ENCODE data around the gene KRTAP2-2.

GRCh38 chr17:41008811-41009210 is 46.2 kb downstream of the KRTAP2-2 start, which contains the start of gene KRTAP3-1:
- TF ChIP-seq CTCF (IDR thresholded peaks at IDR 0.05), result no peak
- TF ChIP-seq ELF4 (CRISPR knock-in tag; IDR thresholded peaks at IDR 0.05; ENCODE audit: low read depth), result no peak
- no peak for TF ChIP-seq PRRX2 (CRISPR knock-in tag; IDR thresholded peaks at IDR 0.05)
- no peak for TF ChIP-seq STAT6 (CRISPR knock-in tag; conservative IDR thresholded peaks at IDR 0.05; ENCODE audit: low read depth)
- TF ChIP-seq GABPB1 (CRISPR knock-in tag; IDR thresholded peaks at IDR 0.05), result no peak
- TF ChIP-seq IRF2 (CRISPR knock-in tag; IDR thresholded peaks at IDR 0.05; ENCODE audit: borderline replicate concordance, low read depth), result no peak
- TF ChIP-seq CBFB (CRISPR knock-in tag; IDR thresholded peaks at IDR 0.05; ENCODE audit: low read depth), result no peak
- TF ChIP-seq MLX (CRISPR knock-in tag; IDR thresholded peaks at IDR 0.05), result no peak
- no peak for TF ChIP-seq OVOL2 (CRISPR knock-in tag; IDR thresholded peaks at IDR 0.05; ENCODE audit: borderline replicate concordance)
